Naive B cell (primary cell): ENCODE results near the gene ZSWIM7. TPM values are rescaled to one million over a fixed set of nuclear protein-coding genes. Genes with fewer than 3 reads are reported as not detected.
"Not testable (repeated sequence)": the region's sequence is repeated elsewhere in the genome, so short reads cannot be mapped to it uniquely, and the experiment has no call there.

Source experiments
- ATAC-seq, 2 donors: fragments of 150-1000 bp; cut with Tn5 transposase; 2 replicates each; pipeline ENCODE4 v1.10.0; 2021; ENCODE audit warnings: low read depth in 2 of 2, mild to moderate bottlenecking in 2 of 2, moderate library complexity in 2 of 2
- DNase-seq: peaks from one replicate; pipeline ENCODE4 v3.0.0; 2022
- H3K27ac Mint-ChIP-seq, 6 donors: one replicate each; pipeline ENCODE4 v1.8.0; 2020 to 2022; ENCODE audit warnings: mild to moderate bottlenecking in 6 of 6, mixed read lengths in 6 of 6, moderate library complexity in 5 of 6, inconsistent platforms in 2 of 6
- H3K27me3 Mint-ChIP-seq, 3 donors: one replicate each; pipeline ENCODE4 v1.8.0; 2021 to 2022; ENCODE audit warnings: mixed read lengths in 3 of 3, mild to moderate bottlenecking in 1 of 3
- H3K36me3 Mint-ChIP-seq, 2 donors: one replicate each; pipeline ENCODE4 v1.8.0; 2020 to 2022; ENCODE audit warnings: mixed read lengths in 2 of 2, inconsistent platforms in 1 of 2, mild to moderate bottlenecking in 1 of 2
- H3K4me1 Mint-ChIP-seq, 3 donors: one replicate each; pipeline ENCODE4 v1.8.0; 2020 to 2022; ENCODE audit warnings: mixed read lengths in 3 of 3, inconsistent platforms in 1 of 3, mild to moderate bottlenecking in 1 of 3, moderate library complexity in 1 of 3
- H3K4me3 Mint-ChIP-seq, 8 donors: one replicate each; pipeline ENCODE4 v1.8.0; 2020 to 2022; ENCODE audit warnings: mild to moderate bottlenecking in 8 of 8, mixed read lengths in 8 of 8, moderate library complexity in 8 of 8, inconsistent platforms in 2 of 8
- H3K9me3 Mint-ChIP-seq, 7 donors: one replicate each; pipeline ENCODE4 v1.8.0; 2020 to 2022; ENCODE audit warnings: mixed read lengths in 7 of 7, mild to moderate bottlenecking in 5 of 7, inconsistent platforms in 2 of 7, moderate library complexity in 1 of 7
- polyA plus RNA-seq, 6 donors: library from polyadenylated mRNA; unstranded; fragments of 300-500 nt; fragmentation: Illumina TruSeq; gene quantifications; one replicate each; pipeline ENCODE4 v1.2.3, GENCODE V29; 2021; ENCODE audit warnings: low read depth in 6 of 6

The ZSWIM7 gene
- polyA plus RNA-seq, 6 donors from 2014 or later, result 55.7 to 111 (median 82.1) TPM

GRCh38 chr17:15979013-15979412 is 20.5 kb downstream of the ZSWIM7 start:
- Mint-ChIP-seq H3K36me3 (peaks cover 18 to 23% of the 10 kb centered on the region in 2 donors), H3K4me1 (peaks cover 10 to 12% (median 12%) of the 10 kb centered on the region in 3 donors)
- not testable (repeated sequence) for H3K9me3 Mint-ChIP-seq, H3K27me3 Mint-ChIP-seq, H3K27ac Mint-ChIP-seq, H3K4me3 Mint-ChIP-seq, DNase-seq, ATAC-seq

DNA sequence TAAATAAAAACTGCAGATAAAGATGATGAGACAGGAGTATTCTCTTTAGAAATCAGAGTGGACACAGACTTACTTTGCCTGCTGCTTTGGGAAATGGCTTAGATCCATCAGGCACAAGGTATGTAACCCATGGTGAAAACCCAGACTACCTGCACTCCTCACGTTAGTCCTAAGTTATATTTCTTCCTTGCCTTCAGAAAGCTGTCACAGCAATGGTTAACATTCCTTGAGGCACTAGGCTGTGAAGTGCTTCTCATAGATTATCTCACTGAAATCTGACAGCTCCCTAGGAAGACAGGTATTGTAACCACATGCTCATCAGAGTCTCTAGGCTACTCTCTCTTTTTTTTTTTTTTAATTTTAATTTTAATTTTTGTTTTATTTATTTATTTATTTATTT is 20.9 kb downstream of the ZSWIM7 start:
- H3K27me3 Mint-ChIP-seq, result no peaks in the 10 kb centered on the region
- H3K4me1 Mint-ChIP-seq, result peaks cover 10 to 12% (median 12%) of the 10 kb centered on the region in 3 donors
- DNase-seq, result no peak
- no peak for ATAC-seq
- no peak overlapping the region for H3K27ac Mint-ChIP-seq
- peaks cover 18 to 24% of the 10 kb centered on the region in 2 donors for H3K36me3 Mint-ChIP-seq
- H3K4me3 Mint-ChIP-seq, result peak overlapping the region in 1 of 8 donors; percentile 15
- H3K9me3 Mint-ChIP-seq, result no peaks in the 10 kb centered on the region

GRCh38 chr17:15977894-15978293 is 21.6 kb downstream of the ZSWIM7 start:
- ATAC-seq (no peak), DNase-seq (no peak)
- Mint-ChIP-seq H3K36me3 (peaks cover 18 to 24% of the 10 kb centered on the region in 2 donors), H3K4me1 (peaks cover 10 to 12% (median 12%) of the 10 kb centered on the region in 3 donors), H3K27ac (peak overlapping the region in 1 of 6 donors; percentile 67), H3K27me3 (no peaks in the 10 kb centered on the region), H3K4me3 (no peak overlapping the region), H3K9me3 (no peaks in the 10 kb centered on the region)

- H3K9me3 Mint-ChIP-seq, result no peaks in the 10 kb centered on the region
- H3K27ac Mint-ChIP-seq, result no peak overlapping the region
- peaks cover 0 to 14% (median 3%) of the 10 kb centered on the region in 3 donors for H3K27me3 Mint-ChIP-seq
- DNase-seq (no peak), ATAC-seq (no peak)
- no peak overlapping the region for H3K4me3 Mint-ChIP-seq
- H3K4me1 Mint-ChIP-seq, result peaks cover 0 to 2% (median 0%) of the 10 kb centered on the region in 3 donors
- H3K36me3 Mint-ChIP-seq, result peaks cover 9 to 17% of the 10 kb centered on the region in 2 donors
These were observed 25.7 kb downstream of the ZSWIM7 start for GRCh38 chr17:15973834-15974233.

DNA sequence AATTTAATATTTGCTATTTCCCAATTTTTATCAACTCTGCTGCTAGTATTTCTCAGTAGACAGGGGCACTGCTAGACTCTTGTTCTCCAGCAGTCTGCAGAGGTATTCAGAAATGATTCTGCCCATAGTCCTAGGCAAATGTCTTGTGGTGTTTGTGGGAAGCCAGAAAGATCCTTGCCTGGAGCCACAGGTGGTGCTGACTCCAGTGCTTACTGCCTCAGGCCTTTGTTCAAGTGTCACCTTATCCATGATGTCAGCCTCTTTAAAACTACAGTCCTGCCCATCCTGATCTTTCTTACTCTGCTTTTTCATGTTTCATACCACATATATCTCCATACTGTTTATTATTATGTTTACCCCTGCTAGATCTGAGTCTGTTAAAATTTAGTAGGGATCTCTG is 26.5 kb downstream of the ZSWIM7 start:
- peaks cover 9 to 17% of the 10 kb centered on the region in 2 donors for H3K36me3 Mint-ChIP-seq
- H3K4me1 Mint-ChIP-seq, result peaks cover 0 to 2% (median 0%) of the 10 kb centered on the region in 3 donors
- H3K4me3 Mint-ChIP-seq, result no peak overlapping the region
- H3K27ac Mint-ChIP-seq, result no peak overlapping the region
- ATAC-seq (no peak), DNase-seq (no peak)
- no peaks in the 10 kb centered on the region for H3K9me3 Mint-ChIP-seq
- peaks cover 0 to 22% (median 3%) of the 10 kb centered on the region in 3 donors for H3K27me3 Mint-ChIP-seq

DNA sequence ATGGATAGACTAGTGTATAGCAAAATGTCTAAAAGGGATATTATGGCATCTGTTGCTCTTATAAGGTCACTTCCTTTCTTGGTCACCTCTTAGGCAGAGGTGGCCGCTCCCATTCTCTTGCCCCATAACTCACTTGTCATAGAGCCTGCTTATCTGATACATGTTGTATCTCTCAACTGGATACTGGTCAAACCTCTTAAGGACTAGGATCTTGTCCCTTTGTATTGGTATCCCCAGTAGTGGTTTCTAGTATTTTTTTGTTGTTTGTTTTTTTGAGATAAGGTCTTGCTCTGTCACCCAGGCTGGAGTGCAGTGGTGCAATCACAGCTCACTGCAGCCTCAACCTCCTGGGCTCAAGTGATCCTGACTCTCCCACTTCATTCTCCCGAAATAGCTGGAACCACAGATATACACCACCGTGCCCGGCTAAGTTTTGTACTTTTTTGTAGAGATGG is 27.0 kb downstream of the ZSWIM7 start:
- Mint-ChIP-seq H3K36me3 (peaks cover 9 to 17% of the 10 kb centered on the region in 2 donors), H3K4me1 (peaks cover 0 to 2% (median 0%) of the 10 kb centered on the region in 3 donors), H3K27ac (no peak overlapping the region), H3K27me3 (peaks cover 3 to 27% (median 4%) of the 10 kb centered on the region in 3 donors), H3K9me3 (no peaks in the 10 kb centered on the region), H3K4me3 (no peak overlapping the region)
- no peak for DNase-seq
- ATAC-seq, result no peak

GRCh38 chr17:15971882-15972281 is 27.6 kb downstream of the ZSWIM7 start:
- ATAC-seq (no peak), DNase-seq (no peak)
- peaks cover 5 to 13% of the 10 kb centered on the region in 2 donors for H3K36me3 Mint-ChIP-seq
- H3K27ac Mint-ChIP-seq, result peak overlapping the region in 2 of 6 donors; percentile 8 to 60
- peaks cover 3 to 30% (median 6%) of the 10 kb centered on the region in 3 donors for H3K27me3 Mint-ChIP-seq
- peaks cover under 1 to 2% (median 1%) of the 10 kb centered on the region in 3 donors for H3K4me1 Mint-ChIP-seq
- H3K9me3 Mint-ChIP-seq, result no peaks in the 10 kb centered on the region
- no peak overlapping the region for H3K4me3 Mint-ChIP-seq

GRCh38 chr17:15971098-15971678 is 28.3 kb downstream of the ZSWIM7 start:
- Mint-ChIP-seq H3K27me3 (peaks cover 3 to 36% (median 11%) of the 10 kb centered on the region in 3 donors), H3K9me3 (no peaks in the 10 kb centered on the region), H3K27ac (no peak overlapping the region), H3K4me1 (peaks cover 5 to 7% (median 7%) of the 10 kb centered on the region in 3 donors), H3K4me3 (no peak overlapping the region), H3K36me3 (peaks cover 0 to 9% of the 10 kb centered on the region in 2 donors)
- ATAC-seq (no peak), DNase-seq (no peak)

DNA sequence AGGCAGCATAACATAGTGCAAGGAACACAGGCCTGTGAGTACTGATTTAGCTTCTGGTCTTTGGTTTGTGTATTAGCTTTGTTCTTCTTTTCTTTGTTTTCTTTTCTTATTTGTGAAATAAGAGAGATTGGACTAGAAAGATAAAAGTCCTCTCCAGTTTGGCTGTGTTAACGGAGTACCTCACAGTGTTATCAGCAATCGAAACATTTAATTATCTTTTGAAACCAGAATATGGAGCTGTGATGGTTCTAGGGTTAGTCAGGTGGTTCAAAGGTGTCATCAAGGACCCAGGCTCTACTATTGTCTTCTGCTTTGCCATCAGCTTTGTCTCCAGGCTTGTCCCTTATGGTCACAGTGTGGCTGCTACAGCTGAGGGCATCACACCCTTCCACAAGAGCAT is 29.0 kb downstream of the ZSWIM7 start:
- peaks cover 7 to 36% (median 11%) of the 10 kb centered on the region in 3 donors for H3K27me3 Mint-ChIP-seq
- H3K9me3 Mint-ChIP-seq, result no peaks in the 10 kb centered on the region
- no peak overlapping the region for H3K27ac Mint-ChIP-seq
- H3K4me1 Mint-ChIP-seq, result peaks cover 5 to 13% (median 10%) of the 10 kb centered on the region in 3 donors
- ATAC-seq (no peak), DNase-seq (no peak)
- no peak overlapping the region for H3K4me3 Mint-ChIP-seq
- H3K36me3 Mint-ChIP-seq, result peaks cover 0 to 9% of the 10 kb centered on the region in 2 donors

- Mint-ChIP-seq H3K4me3 (no peak overlapping the region), H3K27ac (no peak overlapping the region), H3K27me3 (peaks cover 11 to 36% (median 11%) of the 10 kb centered on the region in 3 donors), H3K36me3 (peaks cover 0 to 4% of the 10 kb centered on the region in 2 donors), H3K4me1 (peaks cover 5 to 13% (median 10%) of the 10 kb centered on the region in 3 donors), H3K9me3 (no peaks in the 10 kb centered on the region)
- ATAC-seq, result no peak
- DNase-seq, result no peak
These were observed 30.0 kb downstream of the ZSWIM7 start for GRCh38 chr17:15969463-15969862.

DNA sequence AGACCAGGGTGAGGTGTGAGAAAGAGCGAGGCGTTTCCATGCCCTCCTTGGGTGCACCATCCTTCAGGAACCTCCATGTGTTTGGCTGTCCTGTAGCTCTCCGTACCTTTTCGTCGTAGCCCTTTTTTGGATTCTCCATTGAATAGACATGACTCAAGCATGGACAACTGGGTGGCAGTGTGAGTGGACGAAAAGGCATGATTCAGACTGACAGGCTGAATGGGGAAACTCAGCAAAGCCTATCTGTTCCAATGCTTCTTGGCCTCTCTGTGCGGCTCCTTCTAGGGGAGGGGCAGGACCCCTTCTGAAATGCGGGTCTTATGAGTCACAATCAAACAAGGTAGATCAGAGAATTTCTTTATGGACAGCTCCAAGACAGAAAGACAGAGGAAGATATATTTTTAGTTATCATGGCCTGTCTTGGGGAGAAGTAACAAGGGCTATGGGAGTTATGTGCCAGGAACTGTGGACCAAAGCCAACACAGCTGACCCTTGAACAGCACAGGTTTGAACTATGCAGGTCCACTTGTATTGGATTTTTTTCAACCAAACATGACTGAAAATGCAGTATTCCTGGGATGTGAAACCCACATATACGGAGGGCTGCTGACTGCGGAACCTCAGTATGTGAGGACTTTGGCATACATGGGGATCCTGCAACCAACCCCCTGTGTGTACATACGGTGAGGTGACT is 31.7 kb downstream of the ZSWIM7 start:
- H3K9me3 Mint-ChIP-seq, result no peaks in the 10 kb centered on the region
- H3K36me3 Mint-ChIP-seq, result no peaks in the 10 kb centered on the region
- no peak for ATAC-seq
- peaks cover 11 to 36% (median 11%) of the 10 kb centered on the region in 3 donors for H3K27me3 Mint-ChIP-seq
- no peak for DNase-seq
- peak overlapping the region in 1 of 6 donors; percentile 74 for H3K27ac Mint-ChIP-seq
- peaks cover 5 to 13% (median 10%) of the 10 kb centered on the region in 3 donors for H3K4me1 Mint-ChIP-seq
- H3K4me3 Mint-ChIP-seq, result no peak overlapping the region

- Mint-ChIP-seq H3K36me3 (no peaks in the 10 kb centered on the region), H3K4me3 (peak overlapping the region in 2 of 8 donors; percentile 35 to 65), H3K27ac (peak overlapping the region in 2 of 6 donors; percentile 32 to 77), H3K4me1 (peaks cover 5 to 13% (median 10%) of the 10 kb centered on the region in 3 donors), H3K27me3 (peaks cover 11 to 36% (median 11%) of the 10 kb centered on the region in 3 donors), H3K9me3 (no peaks in the 10 kb centered on the region)
- no peak for ATAC-seq
- no peak for DNase-seq
These were observed 32.6 kb downstream of the ZSWIM7 start for GRCh38 chr17:15966879-15967248.

- ATAC-seq (no peak), DNase-seq (no peak)
- Mint-ChIP-seq H3K4me1 (peaks cover 5 to 13% (median 10%) of the 10 kb centered on the region in 3 donors), H3K36me3 (no peaks in the 10 kb centered on the region), H3K27me3 (peaks cover 11 to 36% (median 11%) of the 10 kb centered on the region in 3 donors), H3K27ac (peak overlapping the region in 2 of 6 donors; percentile 32 to 77), H3K9me3 (no peaks in the 10 kb centered on the region), H3K4me3 (peak overlapping the region in 1 of 8 donors; percentile 65)
These were observed 33.2 kb downstream of the ZSWIM7 start for GRCh38 chr17:15966183-15966878.
